ENCODE data around the gene RPS15.

GRCh38 chr19:1455002-1455335, 16.8 kb downstream of the RPS15 start:
- TF ChIP-seq CTCF (IDR thresholded peaks at IDR 0.05; ENCODE audit: low read depth, low read length, poor library complexity, severe bottlenecking) (peak; percentile 14), EZH2phosphoT487 (IDR thresholded peaks at IDR 0.05; ENCODE audit: borderline replicate concordance, low read length) (no peak)

Data from DOHH2 (cell line).